ENCODE results near the gene SYPL2.

GRCh38 chr1:109423498-109423897 lies 42.8 kb upstream of the SYPL2 start:
- TF ChIP-seq EP300 (IDR thresholded peaks at IDR 0.05): no peak
- TF ChIP-seq CTCF (IDR thresholded peaks at IDR 0.05): no peak
- TF ChIP-seq POLR2A (IDR thresholded peaks at IDR 0.05): no peak

Data from tibial nerve (tissue), 4 donors.